ENCODE data around the gene PPP2R5E. TPM values are rescaled to one million over a fixed set of nuclear protein-coding genes. Genes with fewer than 3 reads are reported as not detected.

Gene PPP2R5E
- total RNA-seq, 4 donors from 2014 or later: 10.5 to 45.2 (median 27.8) TPM

DNA sequence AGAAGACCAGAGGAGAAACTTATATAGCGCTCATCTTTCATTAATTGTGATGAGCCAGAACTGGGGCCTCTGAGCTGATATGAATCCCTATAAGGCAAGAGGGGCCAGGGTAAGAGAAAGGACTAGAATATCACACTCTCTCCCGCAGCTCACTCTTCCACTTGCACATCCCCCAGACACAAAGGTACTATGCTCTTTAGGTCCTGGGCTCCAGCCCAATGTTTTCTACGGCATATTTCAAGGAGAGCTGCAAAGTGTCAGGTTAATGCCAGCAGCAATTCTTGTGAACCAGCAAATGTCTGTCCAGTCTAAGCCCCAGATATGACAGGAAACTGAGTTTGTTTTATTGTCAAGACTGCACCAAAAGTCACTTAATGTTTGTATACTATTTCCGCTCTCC is 29.4 kb downstream of the PPP2R5E start:
- DNase-seq: no peak
- no peaks in the 10 kb centered on the region for H3K36me3 ChIP-seq
- TF ChIP-seq POLR2AphosphoS5 (IDR thresholded peaks at IDR 0.05) (no peak), POLR2A (IDR thresholded peaks at IDR 0.05) (no peak), EP300 (IDR thresholded peaks at IDR 0.05; ENCODE audit: low read depth) (no peak)
- TF ChIP-seq, protein P1, sequence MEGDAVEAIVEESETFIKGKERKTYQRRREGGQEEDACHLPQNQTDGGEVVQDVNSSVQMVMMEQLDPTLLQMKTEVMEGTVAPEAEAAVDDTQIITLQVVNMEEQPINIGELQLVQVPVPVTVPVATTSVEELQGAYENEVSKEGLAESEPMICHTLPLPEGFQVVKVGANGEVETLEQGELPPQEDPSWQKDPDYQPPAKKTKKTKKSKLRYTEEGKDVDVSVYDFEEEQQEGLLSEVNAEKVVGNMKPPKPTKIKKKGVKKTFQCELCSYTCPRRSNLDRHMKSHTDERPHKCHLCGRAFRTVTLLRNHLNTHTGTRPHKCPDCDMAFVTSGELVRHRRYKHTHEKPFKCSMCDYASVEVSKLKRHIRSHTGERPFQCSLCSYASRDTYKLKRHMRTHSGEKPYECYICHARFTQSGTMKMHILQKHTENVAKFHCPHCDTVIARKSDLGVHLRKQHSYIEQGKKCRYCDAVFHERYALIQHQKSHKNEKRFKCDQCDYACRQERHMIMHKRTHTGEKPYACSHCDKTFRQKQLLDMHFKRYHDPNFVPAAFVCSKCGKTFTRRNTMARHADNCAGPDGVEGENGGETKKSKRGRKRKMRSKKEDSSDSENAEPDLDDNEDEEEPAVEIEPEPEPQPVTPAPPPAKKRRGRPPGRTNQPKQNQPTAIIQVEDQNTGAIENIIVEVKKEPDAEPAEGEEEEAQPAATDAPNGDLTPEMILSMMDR (IDR thresholded peaks at IDR 0.05): no peak
- no peak overlapping the region for H3K4me3 ChIP-seq
- H3K4me1 ChIP-seq: peaks cover 12 to 39% (median 22%) of the 10 kb centered on the region in 4 donors
- H3K9me3 ChIP-seq: no peaks in the 10 kb centered on the region
- 67 to 69% methylated on average over 4 of the region's 4 CpGs for WGBS, 2 donors (ENCODE audit: low coverage in 1 of 2)
- H3K27ac ChIP-seq: no peak overlapping the region
- intact Hi-C loops (cut with DNase I; ENCODE audit: low total_unique reads): no loop called here
- in situ Hi-C loops (cut with MboI; ENCODE audit: low pct_ligation_motif_present in 1 of 4, low pct_unique_long_range_greater_than_20kb in 1 of 4, low sequenced_read_pairs in 3 of 4): no loop called here
- H3K27me3 ChIP-seq: no peaks in the 10 kb centered on the region

DNA sequence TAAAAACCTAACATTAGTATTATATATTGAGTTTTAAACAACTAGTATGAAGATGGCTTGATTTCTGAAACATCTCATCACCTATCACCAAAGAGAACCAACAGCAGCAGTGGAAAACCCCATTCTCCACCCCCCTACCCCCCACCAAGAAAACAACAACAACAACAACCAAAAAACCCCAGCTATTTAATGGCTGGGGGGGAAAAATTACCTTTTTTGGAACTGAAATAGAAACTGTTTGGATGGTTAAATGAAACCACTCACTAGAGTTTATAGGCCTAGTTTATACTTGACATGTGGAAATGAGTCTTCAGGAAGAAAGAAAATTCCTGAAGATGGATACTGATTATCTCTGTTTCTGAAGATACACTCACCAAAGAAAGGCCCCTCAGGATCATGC is 30.3 kb downstream of the PPP2R5E start:
- no peaks in the 10 kb centered on the region for H3K27me3 ChIP-seq
- no peak for TF ChIP-seq EP300 (IDR thresholded peaks at IDR 0.05; ENCODE audit: low read depth)
- H3K27ac ChIP-seq: no peak overlapping the region
- H3K4me3 ChIP-seq: no peak overlapping the region
- in situ Hi-C loops (cut with MboI; ENCODE audit: low pct_ligation_motif_present in 1 of 4, low pct_unique_long_range_greater_than_20kb in 1 of 4, low sequenced_read_pairs in 3 of 4) (no loop called here), intact Hi-C loops (cut with DNase I; ENCODE audit: low total_unique reads) (no loop called here)
- peaks cover 12 to 39% (median 22%) of the 10 kb centered on the region in 4 donors for H3K4me1 ChIP-seq
- no peak for DNase-seq
- H3K9me3 ChIP-seq: no peaks in the 10 kb centered on the region
- no peaks in the 10 kb centered on the region for H3K36me3 ChIP-seq

DNA sequence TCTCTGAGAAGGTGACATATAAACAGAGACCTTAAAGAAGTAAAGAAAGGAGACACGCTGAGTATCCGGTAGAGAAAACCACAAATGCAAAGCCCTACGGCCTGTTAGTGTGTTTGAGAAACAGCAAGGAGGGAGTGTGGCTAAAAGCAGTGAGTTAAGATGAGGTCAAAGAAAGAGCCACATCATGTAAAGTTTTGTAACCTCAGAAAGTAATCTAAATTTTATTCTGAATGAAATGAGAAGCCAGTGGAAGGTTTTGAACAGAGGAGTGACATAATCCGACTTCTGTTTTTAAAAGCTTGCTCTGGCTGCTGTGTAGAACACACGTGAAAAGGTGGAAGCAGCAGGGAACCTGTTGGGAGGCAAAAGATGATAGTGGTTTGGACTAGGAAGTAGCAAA is 32.6 kb downstream of the PPP2R5E start:
- DNase-seq: no peak
- TF ChIP-seq POLR2A (IDR thresholded peaks at IDR 0.05): no peak
- no peak for TF ChIP-seq POLR2AphosphoS5 (IDR thresholded peaks at IDR 0.05)
- TF ChIP-seq, protein P1 (IDR thresholded peaks at IDR 0.05): no peak
- no peak for TF ChIP-seq EP300 (IDR thresholded peaks at IDR 0.05; ENCODE audit: low read depth)
- WGBS, 2 donors (ENCODE audit: low coverage in 1 of 2): 70 to 74% methylated on average over 5 of the region's 5 CpGs
- H3K4me1 ChIP-seq: peaks cover 8 to 41% (median 21%) of the 10 kb centered on the region in 4 donors
- no peaks in the 10 kb centered on the region for H3K36me3 ChIP-seq
- H3K27ac ChIP-seq: no peak overlapping the region
- intact Hi-C loops (cut with DNase I; ENCODE audit: low total_unique reads) (no loop called here), in situ Hi-C loops (cut with MboI; ENCODE audit: low pct_ligation_motif_present in 1 of 4, low pct_unique_long_range_greater_than_20kb in 1 of 4, low sequenced_read_pairs in 3 of 4) (no loop called here)
- H3K9me3 ChIP-seq: no peaks in the 10 kb centered on the region
- H3K4me3 ChIP-seq: no peak overlapping the region
- no peaks in the 10 kb centered on the region for H3K27me3 ChIP-seq

DNA sequence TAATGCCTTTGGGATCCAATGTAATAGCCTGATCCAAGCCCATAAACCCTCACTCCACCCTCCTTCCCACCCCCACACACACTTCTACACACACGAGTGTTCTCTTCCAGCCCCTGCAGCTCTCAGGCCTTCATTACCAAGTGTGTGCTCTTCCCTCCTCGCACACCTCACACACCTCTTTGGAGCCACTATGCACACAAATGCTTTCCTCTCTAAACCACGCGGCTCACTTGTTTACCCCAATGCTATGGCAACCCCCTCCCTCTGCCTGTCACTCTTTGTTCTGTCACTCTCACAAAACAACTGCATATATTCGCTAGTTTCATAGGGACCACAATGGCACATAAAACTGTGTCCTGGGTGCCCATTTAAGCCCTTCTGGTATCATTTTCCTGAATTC is 35.1 kb downstream of the PPP2R5E start:
- Histone ChIP-seq H3K27ac (no peak overlapping the region), H3K9me3 (no peaks in the 10 kb centered on the region), H3K4me1 (peaks cover 0 to 16% (median 4%) of the 10 kb centered on the region in 4 donors), H3K27me3 (no peaks in the 10 kb centered on the region), H3K4me3 (no peak overlapping the region), H3K36me3 (no peaks in the 10 kb centered on the region)
- intact Hi-C loops (cut with DNase I; ENCODE audit: low total_unique reads) (no loop called here), in situ Hi-C loops (cut with MboI; ENCODE audit: low pct_ligation_motif_present in 1 of 4, low pct_unique_long_range_greater_than_20kb in 1 of 4, low sequenced_read_pairs in 3 of 4) (no loop called here)
- TF ChIP-seq, protein P1 (IDR thresholded peaks at IDR 0.05): no peak
- TF ChIP-seq POLR2AphosphoS5 (IDR thresholded peaks at IDR 0.05) (no peak), POLR2A (IDR thresholded peaks at IDR 0.05) (no peak), EP300 (IDR thresholded peaks at IDR 0.05; ENCODE audit: low read depth) (no peak)
- no peak for DNase-seq
- 47 to 60% methylated on average over 5 of the region's 5 CpGs for WGBS, 2 donors (ENCODE audit: low coverage in 1 of 2)

DNA sequence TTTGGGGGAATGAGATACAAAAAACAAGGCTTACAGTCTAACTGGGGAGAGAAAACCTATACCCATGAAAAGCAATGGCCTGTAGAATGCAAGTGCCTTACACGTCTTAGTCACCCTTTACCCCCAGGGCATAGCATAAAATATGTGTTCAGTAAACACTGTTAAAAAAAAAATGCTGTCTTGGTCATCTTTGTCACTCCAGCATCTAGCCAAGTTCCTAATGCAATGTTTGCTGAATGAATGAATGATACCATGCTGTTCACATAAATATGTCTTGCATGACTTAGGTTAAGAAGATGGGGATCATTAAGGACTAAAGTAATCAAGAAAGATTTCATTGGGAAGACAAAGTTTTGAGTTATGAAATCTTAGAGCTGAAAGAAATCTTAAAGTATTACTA is 38.5 kb downstream of the PPP2R5E start:
- Histone ChIP-seq H3K27me3 (no peaks in the 10 kb centered on the region), H3K4me1 (peaks cover 0 to 15% (median 0%) of the 10 kb centered on the region in 4 donors), H3K9me3 (no peaks in the 10 kb centered on the region), H3K36me3 (no peaks in the 10 kb centered on the region), H3K4me3 (no peak overlapping the region), H3K27ac (no peak overlapping the region)
- WGBS, 2 donors (ENCODE audit: low coverage in 1 of 2): 66 to 100% methylated on average over 1 of the region's 1 CpG
- no peak for TF ChIP-seq EP300 (IDR thresholded peaks at IDR 0.05; ENCODE audit: low read depth)
- no peak for TF ChIP-seq POLR2AphosphoS5 (IDR thresholded peaks at IDR 0.05)
- TF ChIP-seq POLR2A (IDR thresholded peaks at IDR 0.05): no peak
- TF ChIP-seq, protein P1 (IDR thresholded peaks at IDR 0.05): no peak
- intact Hi-C loops (cut with DNase I; ENCODE audit: low total_unique reads): no loop called here
- in situ Hi-C loops (cut with MboI; ENCODE audit: low pct_ligation_motif_present in 1 of 4, low pct_unique_long_range_greater_than_20kb in 1 of 4, low sequenced_read_pairs in 3 of 4): no loop called here
- no peak for DNase-seq

Data from transverse colon (tissue), 4 donors.